ENCODE measurements around the gene RGP1.

RGP1 gene

GRCh38 chr9:35745569-35745968 is 3.5 kb upstream of the RGP1 start:
- no peak for TF ChIP-seq ZNF8 (CRISPR knock-in tag; IDR thresholded peaks at IDR 0.05)

DNA sequence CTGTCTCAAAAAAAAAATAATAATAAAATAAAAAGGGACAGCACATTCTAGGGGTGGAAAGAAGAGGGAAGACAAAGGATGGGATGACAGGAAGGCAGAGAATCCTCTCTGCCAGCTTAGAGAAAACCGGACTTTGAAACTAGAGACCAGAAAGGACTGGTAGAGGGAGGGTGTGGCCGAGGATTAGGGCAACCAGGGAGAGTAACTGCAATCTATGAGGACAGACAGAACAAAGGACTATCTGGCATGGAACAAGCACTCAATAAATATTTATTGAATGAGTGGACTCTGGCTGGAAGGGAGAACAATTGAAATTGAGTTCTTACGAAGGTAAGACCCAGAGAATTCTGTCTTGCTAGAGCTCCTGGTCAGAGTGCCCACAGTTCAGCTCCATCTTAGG is 2.5 kb upstream of the RGP1 start:
- no peak for ATAC-seq
- no peak for TF ChIP-seq TOX (CRISPR knock-in tag; IDR thresholded peaks at IDR 0.05; ENCODE audit: borderline replicate concordance)
- TF ChIP-seq SNAI2 (CRISPR knock-in tag; IDR thresholded peaks at IDR 0.05) = no peak
- TF ChIP-seq CREB5 (CRISPR knock-in tag; IDR thresholded peaks at IDR 0.05; ENCODE audit: low read depth) = no peak
- no peak for TF ChIP-seq ZNF8 (CRISPR knock-in tag; IDR thresholded peaks at IDR 0.05)
- TF ChIP-seq TCF4 (CRISPR knock-in tag; IDR thresholded peaks at IDR 0.05; ENCODE audit: borderline replicate concordance) = no peak
- TF ChIP-seq ZFP30 (CRISPR knock-in tag; IDR thresholded peaks at IDR 0.05) = no peak
- TF ChIP-seq BACH2 (CRISPR knock-in tag; IDR thresholded peaks at IDR 0.05; ENCODE audit: borderline replicate concordance) = no peak
- TF ChIP-seq POU6F1 (CRISPR knock-in tag; IDR thresholded peaks at IDR 0.05; ENCODE audit: borderline replicate concordance, low read depth) = no peak
- TF ChIP-seq PATZ1 (CRISPR knock-in tag; IDR thresholded peaks at IDR 0.05; ENCODE audit: borderline replicate concordance) = no peak
- TF ChIP-seq ISL1 (CRISPR knock-in tag; IDR thresholded peaks at IDR 0.05) = no peak
- TF ChIP-seq CSRNP3 (CRISPR knock-in tag; IDR thresholded peaks at IDR 0.05) = no peak
- TF ChIP-seq ZC3H10 (CRISPR knock-in tag; IDR thresholded peaks at IDR 0.05) = no peak
- TF ChIP-seq RARB (CRISPR knock-in tag; IDR thresholded peaks at IDR 0.05) = no peak
- no peak for TF ChIP-seq ARNTL (CRISPR knock-in tag; IDR thresholded peaks at IDR 0.05; ENCODE audit: borderline replicate concordance, low read depth)
- TF ChIP-seq PPARA (CRISPR knock-in tag; IDR thresholded peaks at IDR 0.05; ENCODE audit: borderline replicate concordance) = no peak
- no peak for TF ChIP-seq CSDC2 (CRISPR knock-in tag; IDR thresholded peaks at IDR 0.05)
- TF ChIP-seq ZFP3 (CRISPR knock-in tag; IDR thresholded peaks at IDR 0.05) = no peak
- no peak for TF ChIP-seq ESRRG (CRISPR knock-in tag; IDR thresholded peaks at IDR 0.05)
- TF ChIP-seq TSHZ2 (CRISPR knock-in tag; IDR thresholded peaks at IDR 0.05) = no peak

More at GRCh38 chr9:35745569-35745968, 3.5 kb upstream of the RGP1 start:
- no peak for ATAC-seq

- ATAC-seq = peak; percentile 9
- TF ChIP-seq CREB5 (CRISPR knock-in tag; IDR thresholded peaks at IDR 0.05; ENCODE audit: low read depth) (no peak), RARB (CRISPR knock-in tag; IDR thresholded peaks at IDR 0.05) (no peak), ZNF565 (CRISPR knock-in tag; conservative IDR thresholded peaks at IDR 0.05; ENCODE audit: low read depth) (no peak), POU6F1 (CRISPR knock-in tag; IDR thresholded peaks at IDR 0.05; ENCODE audit: borderline replicate concordance, low read depth) (no peak), ESRRG (CRISPR knock-in tag; IDR thresholded peaks at IDR 0.05) (no peak), CSRNP3 (CRISPR knock-in tag; IDR thresholded peaks at IDR 0.05) (no peak), OSR1 (CRISPR knock-in tag; IDR thresholded peaks at IDR 0.05) (no peak), ZNF8 (CRISPR knock-in tag; IDR thresholded peaks at IDR 0.05) (no peak), ISL1 (CRISPR knock-in tag; IDR thresholded peaks at IDR 0.05) (no peak), ZNF70 (CRISPR knock-in tag; IDR thresholded peaks at IDR 0.05) (no peak), ZC3H10 (CRISPR knock-in tag; IDR thresholded peaks at IDR 0.05) (no peak)
These were observed 737 bp upstream of the RGP1 start for GRCh38 chr9:35748242-35748857.
